HG02763 (cell line): Measurements from ENCODE around the gene YPEL4.
A peak's percentile ranks its signal among the peaks of the same experiment; 100 is the strongest.

Source experiments
- ATAC-seq: cut with Tn5 transposase; IDR thresholded peaks from one replicate; pipeline ENCODE4 v1.9.1; 2021; ENCODE audit warnings: mild to moderate bottlenecking, moderate library complexity; ENCODE audit not compliant: unreplicated experiment

The YPEL4 gene

DNA sequence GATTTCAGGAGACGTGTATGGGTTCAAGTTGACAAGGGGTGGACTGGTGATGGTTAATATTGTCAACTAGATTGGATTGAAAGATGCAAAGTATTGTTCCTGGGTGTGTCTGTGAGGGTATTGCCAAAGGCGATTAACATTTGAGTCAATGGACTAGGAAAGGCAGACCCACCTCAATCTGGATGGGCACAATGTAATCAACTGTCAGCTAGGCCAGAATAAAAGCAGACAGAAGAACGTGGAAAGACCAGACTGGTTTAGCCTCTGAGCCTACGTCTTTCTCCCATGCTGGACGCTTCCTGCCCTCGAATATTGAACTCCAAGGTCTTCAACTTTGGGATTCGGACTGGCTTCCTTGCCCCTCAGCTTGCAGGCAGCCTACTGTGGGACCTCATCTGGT is 1.7 kb upstream of the YPEL4 start:
- no peak for ATAC-seq

- no peak for ATAC-seq
These were observed 1.0 kb upstream of the YPEL4 start for GRCh38 chr11:57650739-57651090.

DNA sequence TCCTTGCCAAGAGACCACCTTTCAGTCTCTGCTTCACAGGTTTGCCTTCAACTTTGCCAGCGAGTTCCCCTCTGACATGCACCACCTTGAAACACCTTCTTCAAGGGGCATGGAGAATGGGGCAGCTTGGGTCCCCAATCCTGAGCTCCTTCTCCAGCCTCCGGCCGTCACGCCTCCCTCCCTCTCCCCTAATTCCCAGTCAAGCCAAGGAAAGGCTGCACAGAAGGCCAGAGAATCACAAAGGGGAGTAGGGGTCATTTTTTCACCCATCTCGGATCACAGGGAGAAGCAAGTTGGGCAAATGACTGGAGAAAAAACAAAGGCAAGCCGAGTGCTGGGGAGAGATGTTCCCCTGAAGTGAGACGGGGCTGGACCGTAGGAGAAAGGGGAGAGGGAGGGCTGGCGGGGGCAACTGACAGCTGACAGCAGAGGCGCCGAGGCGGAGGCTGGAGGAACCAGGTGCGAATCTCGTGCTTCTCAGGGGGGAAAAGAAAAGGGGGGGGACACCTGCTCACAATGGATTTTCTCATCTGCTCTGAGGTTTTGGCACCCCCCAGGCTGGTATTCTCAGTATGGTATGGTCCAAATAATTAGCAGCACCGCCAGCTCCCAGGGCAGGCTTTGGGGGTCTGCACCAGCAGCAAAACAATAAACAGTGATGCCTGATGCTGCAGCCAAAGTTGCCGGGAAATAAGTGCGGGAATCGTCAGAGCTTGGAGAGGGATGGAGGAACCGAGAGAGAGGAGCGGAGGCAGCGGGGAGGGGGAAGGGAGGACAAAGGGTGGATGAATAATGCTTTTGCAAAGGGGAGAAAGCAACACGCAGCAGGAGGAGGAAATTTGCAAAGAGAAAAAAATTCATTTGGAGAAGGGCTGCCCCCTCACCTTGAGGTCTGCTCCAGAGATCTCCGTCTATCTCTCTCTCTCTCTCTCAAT is 644 bp downstream of the YPEL4 start:
- no peak for ATAC-seq

DNA sequence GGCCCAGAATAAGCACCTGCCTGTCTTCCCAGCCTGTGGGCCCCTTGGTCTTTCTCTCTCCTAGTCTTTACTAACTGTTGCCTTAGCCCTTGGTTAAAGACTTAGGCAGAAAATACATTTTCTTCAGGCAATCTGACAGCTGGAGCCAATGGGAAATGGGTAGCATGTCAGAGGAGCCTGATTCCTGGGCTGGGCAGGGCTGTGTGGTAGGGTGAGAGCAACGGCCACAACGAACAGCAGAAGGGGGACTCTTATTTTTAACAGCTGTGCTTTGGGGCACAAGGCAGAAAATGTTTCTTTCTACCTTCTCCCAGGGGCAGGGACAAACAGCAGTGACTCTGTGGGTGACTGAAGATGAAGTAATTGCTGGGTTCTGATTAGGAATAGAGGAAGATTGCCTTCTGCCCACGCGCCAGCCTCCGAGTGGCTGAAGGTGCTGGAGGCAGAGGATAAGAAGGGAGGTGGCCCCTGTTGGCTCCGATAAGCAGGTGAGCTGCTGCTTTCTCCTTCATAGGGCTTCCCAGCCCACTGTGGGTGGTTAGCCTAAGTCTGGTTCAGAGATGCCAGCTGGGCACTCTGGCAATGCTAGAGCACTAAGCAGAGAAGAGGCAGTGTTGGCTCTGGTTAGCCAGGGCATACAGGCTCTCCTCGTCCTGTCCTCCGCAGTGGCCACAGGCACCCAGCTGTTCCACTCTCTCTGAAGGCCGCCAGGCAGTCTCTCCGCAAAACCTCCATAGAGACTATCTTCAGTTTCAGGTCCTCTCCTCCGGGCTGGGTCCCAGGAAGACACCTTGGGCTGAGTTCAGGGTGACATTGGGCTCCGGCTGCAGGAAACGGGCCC is 1.5 kb downstream of the YPEL4 start:
- no peak for ATAC-seq

- ATAC-seq = no peak
These were observed 2.3 kb downstream of the YPEL4 start for GRCh38 chr11:57647372-57647771.

DNA sequence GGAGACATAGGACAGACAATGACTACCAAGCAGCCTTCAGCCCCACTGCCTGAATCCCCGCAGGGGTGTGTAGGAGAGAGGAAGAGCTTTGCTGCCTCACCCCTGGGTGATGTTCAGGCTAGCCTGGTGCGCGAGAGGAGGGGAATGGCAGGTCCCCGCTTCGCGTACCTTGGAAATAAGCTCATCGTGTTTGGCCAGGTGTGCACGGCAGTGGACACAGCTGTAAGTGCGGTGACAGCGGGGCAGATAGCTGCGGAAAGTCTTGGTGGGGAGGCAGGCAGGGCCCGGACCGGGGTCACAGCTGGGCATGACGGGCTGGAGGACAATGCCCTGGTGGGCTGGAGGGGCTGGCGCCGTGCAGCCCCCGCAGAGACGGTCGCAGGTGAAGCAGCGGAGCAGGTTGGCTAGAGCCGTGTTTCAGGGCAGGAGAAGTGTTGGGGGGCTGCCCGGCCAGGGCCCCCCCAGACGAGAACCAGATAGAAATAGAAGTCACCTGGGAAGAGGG is 2.9 kb downstream of the YPEL4 start:
- ATAC-seq = no peak

- no peak for ATAC-seq
These were observed 3.4 kb downstream of the YPEL4 start for GRCh38 chr11:57646194-57646798.

GRCh38 chr11:57645689-57646085 is 4.0 kb downstream of the YPEL4 start:
- ATAC-seq = no peak

DNA sequence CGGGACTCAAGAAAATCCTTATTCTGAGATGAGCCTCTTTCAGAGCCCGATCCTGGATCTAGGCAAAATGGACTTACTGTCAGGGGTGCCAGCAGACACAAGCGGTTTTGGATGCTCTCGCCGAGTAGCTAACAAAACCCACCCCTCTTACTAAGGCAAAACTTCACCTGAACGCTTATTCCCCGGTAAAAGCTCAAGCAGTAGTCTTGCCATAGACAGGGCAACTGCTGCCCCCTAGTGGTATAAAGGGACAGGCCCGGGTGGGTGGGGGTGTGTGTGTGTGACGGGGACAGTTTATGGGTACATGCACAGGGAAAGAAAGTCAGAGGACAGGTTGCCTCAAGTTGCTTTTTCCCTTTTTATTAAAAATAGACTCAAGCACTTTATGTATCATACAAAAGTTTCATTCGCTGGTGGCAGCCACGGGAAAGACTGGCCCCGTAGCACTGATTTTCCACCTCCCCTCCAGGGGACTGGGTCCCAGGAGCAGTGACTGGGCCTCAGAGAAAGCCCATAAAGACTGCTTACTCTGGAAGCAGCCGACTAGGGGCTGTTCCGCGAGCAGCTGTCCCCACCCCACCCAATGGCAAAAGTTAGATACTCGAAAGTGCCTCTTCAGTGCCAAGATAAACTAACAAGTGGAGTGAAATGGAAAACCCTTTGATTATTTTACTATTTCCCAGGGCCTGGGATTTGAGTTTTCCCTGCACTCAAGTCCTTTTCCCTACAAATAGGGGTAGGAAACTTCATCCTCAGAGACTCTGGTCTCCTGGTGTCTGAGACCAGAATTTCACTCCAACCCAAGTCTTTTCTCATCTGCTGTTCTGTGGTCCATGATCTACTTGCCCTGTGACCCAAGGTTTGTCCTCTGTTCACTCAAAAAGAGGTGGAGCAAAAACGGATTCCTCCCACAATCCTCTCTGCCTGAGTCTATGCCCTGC is 4.7 kb downstream of the YPEL4 start:
- peak; percentile 61 for ATAC-seq

GRCh38 chr11:57643802-57644201 is 5.9 kb downstream of the YPEL4 start:
- no peak for ATAC-seq

GRCh38 chr11:57641011-57641807 is 8.5 kb downstream of the YPEL4 start:
- ATAC-seq = no peak

- no peak for ATAC-seq
These were observed 9.5 kb downstream of the YPEL4 start for GRCh38 chr11:57640068-57640800.

GRCh38 chr11:57639321-57640067 is 10.2 kb downstream of the YPEL4 start:
- ATAC-seq = no peak

DNA sequence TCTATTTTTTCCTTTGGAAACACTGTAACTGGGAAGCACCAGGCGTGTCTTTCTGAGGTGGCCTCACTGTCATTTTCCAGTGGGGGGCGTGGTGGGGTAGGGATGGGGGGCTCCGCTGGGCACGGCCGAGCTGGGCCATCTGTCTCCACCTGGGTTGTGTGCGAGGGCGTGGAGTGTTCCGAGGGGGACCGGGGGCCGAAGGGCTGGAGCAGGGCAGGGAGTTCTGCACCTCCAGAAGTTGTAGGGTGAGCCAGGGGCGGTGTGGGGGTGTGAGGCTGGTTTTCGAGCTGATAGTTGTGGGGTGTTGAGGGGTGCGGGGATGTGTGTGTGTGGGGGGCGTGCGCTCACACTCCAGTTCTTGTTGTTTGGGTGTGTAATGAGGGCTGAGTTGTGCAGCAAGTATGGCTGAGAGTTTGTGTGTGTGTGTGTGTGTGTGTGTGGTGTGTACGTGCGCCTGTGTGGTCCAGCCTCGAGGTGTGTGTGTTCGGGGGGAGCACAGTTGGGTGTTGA is 10.8 kb downstream of the YPEL4 start:
- ATAC-seq = no peak

GRCh38 chr11:57638005-57638781 is 11.5 kb downstream of the YPEL4 start:
- ATAC-seq = no peak

DNA sequence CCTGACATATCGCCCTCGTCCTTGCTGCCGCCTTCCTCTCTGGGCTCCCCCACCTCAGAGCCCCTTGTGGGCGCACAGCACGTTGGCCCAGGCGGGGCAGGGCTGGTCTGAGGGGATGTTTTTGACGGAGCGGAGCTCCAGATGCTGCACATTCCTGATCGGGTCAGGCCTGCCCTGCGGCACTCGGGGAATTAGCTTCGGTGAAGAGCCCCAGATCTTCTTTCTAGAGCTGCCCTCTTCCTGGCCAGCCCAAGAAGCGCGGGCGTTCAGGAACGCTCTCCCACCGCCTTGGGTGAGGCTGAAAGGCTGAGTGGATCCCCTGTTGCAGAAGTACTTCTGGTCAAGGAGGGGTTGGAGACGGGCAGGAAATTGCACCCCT is 12.1 kb downstream of the YPEL4 start:
- no peak for ATAC-seq

- ATAC-seq = no peak
These were observed 14.5 kb downstream of the YPEL4 start for GRCh38 chr11:57635246-57635645.
